Sigmoid colon (tissue), 7 donors: ENCODE measurements around the gene CAND1. TPM values are rescaled to one million over a fixed set of nuclear protein-coding genes. Genes with fewer than 3 reads are reported as not detected.
"Not testable (repeated sequence)": the region's sequence is repeated elsewhere in the genome, so short reads cannot be mapped to it uniquely, and the experiment has no call there.

Experiments
- DNase-seq: peaks from one replicate; pipeline ENCODE4 v3.0.0-alpha.2; 2019
- H3K27ac ChIP-seq, 4 donors: fragments of 200-600 bp; sonication (generic); one replicate each; pipeline ENCODE4 v1.5.1; 2016 to 2019; ENCODE audit warnings: mild to moderate bottlenecking in 1 of 4
- H3K27me3 ChIP-seq, 3 donors: fragments of 200-600 bp; sonication (generic); one replicate each; pipeline ENCODE4 v1.5.1; 2019; ENCODE audit warnings: mild to moderate bottlenecking in 1 of 3
- H3K36me3 ChIP-seq, 4 donors: fragments of 200-600 bp; sonication (generic); one replicate each; pipeline ENCODE4 v1.5.1; 2016 to 2019
- H3K4me1 ChIP-seq, 4 donors: fragments of 200-600 bp; sonication (generic); one replicate each; pipeline ENCODE4 v1.5.1; 2017 to 2019
- H3K4me3 ChIP-seq, 4 donors: fragments of 200-600 bp; sonication (generic); one replicate each; pipeline ENCODE4 v1.5.1; 2017 to 2019; ENCODE audit warnings: mild to moderate bottlenecking in 2 of 4, moderate library complexity in 1 of 4
- H3K9me3 ChIP-seq, 4 donors: fragments of 200-600 bp in 3 of 4; sonication (generic) in 3 of 4; one replicate each; pipeline versions ENCODE4 v1.5.1 to v1.6.1; 2013 to 2019
- EP300 ChIP-seq, 4 donors: sonication (generic); formaldehyde crosslinking; IDR thresholded peaks; one replicate each; pipeline ENCODE4 v1.6.1; 2017; ENCODE audit warnings: antibody characterized with exemption in 4 of 4
- POLR2A ChIP-seq, 2 donors: fragments of 450-650 bp; IDR thresholded peaks; one replicate each; pipeline ENCODE4 v1.6.1; 2016; ENCODE audit warnings: antibody characterized with exemption in 2 of 2, mild to moderate bottlenecking in 2 of 2, moderate library complexity in 2 of 2
- POLR2AphosphoS5 ChIP-seq, 4 donors: sonication (generic); formaldehyde crosslinking; IDR thresholded peaks; one replicate each; pipeline ENCODE4 v1.6.1; 2017; ENCODE audit warnings: antibody characterized with exemption in 4 of 4
- WGBS, 2 donors: extraction: QIAGEN DNeasy Blood & Tissue Kit; methylation state at CpG; one replicate each; pipeline ENCODE4 v1.1.7; 2013; 5-methylcytosine and 5-hydroxymethylcytosine counted together
- intact Hi-C: fragments of 100-400 bp; cut with DNase I; formaldehyde crosslinking; loops from one replicate; pipeline ENCODE4 v1.15.1; 2023
- polyA plus RNA-seq, 3 donors: library from polyadenylated mRNA; stranded (reverse); fragments of 200-250 nt; gene quantifications; one replicate each; pipeline ENCODE4 v1.2.3, GENCODE V29; 2013
- total RNA-seq, 4 donors: library from RNA; depleted of rRNA; stranded (reverse); fragments of >200 nt; gene quantifications; one replicate each; pipeline ENCODE4 v1.1.0, GENCODE V29; 2016
- TF ChIP-seq, protein P1 (sequence below), 4 experiments: fragments of 450-650 bp in 3 of 4; fragments of 200-600 bp in 1 of 4; IDR thresholded peaks; one replicate each; pipeline ENCODE4 v1.5.1; 2016 to 2019; ENCODE audit warnings: antibody characterized with exemption in 4 of 4, mild to moderate bottlenecking in 3 of 4, moderate library complexity in 2 of 4
- donor health status: healthy with polysubstance abuse.
- donor health status: Bipolar disorder and iron deficiency.
- donor health status: healthy.

Gene CAND1
- total and polyA plus RNA-seq, 7 donors = 10.2 to 86.5 (median 63.0) TPM

DNA sequence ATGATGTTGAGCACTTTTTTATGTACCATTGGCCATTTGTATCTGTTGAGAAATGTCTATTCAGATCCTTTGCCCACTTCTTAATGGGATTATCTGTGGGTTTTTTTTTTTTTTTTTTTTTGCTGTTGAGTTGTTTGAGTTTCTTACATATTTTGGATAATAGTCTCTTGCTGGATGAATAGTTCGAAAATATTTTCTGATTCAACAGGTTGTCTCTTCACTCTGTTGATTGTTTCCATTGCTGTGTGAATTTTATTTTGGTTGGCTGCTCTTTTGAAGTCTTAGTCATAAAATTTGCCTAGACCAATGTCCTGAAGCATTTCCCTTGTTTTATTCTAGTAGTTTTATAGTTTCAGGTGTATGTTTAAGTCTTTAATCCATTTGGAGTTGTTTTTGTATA lies 64.5 kb downstream of the CAND1 start:
- no peak overlapping the region for H3K27ac ChIP-seq
- H3K36me3 ChIP-seq = no peaks in the 10 kb centered on the region
- H3K27me3 ChIP-seq = no peaks in the 10 kb centered on the region
- DNase-seq = no peak
- H3K9me3 ChIP-seq = peaks cover 0 to 4% (median 0%) of the 10 kb centered on the region in 4 donors
- intact Hi-C loops = no loop called here
- no peak overlapping the region for H3K4me3 ChIP-seq
- WGBS, 2 donors = 88 to 90% methylated on average over 1 of the region's 1 CpG
- H3K4me1 ChIP-seq = no peaks in the 10 kb centered on the region
- TF ChIP-seq, protein P1, sequence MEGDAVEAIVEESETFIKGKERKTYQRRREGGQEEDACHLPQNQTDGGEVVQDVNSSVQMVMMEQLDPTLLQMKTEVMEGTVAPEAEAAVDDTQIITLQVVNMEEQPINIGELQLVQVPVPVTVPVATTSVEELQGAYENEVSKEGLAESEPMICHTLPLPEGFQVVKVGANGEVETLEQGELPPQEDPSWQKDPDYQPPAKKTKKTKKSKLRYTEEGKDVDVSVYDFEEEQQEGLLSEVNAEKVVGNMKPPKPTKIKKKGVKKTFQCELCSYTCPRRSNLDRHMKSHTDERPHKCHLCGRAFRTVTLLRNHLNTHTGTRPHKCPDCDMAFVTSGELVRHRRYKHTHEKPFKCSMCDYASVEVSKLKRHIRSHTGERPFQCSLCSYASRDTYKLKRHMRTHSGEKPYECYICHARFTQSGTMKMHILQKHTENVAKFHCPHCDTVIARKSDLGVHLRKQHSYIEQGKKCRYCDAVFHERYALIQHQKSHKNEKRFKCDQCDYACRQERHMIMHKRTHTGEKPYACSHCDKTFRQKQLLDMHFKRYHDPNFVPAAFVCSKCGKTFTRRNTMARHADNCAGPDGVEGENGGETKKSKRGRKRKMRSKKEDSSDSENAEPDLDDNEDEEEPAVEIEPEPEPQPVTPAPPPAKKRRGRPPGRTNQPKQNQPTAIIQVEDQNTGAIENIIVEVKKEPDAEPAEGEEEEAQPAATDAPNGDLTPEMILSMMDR (IDR thresholded peaks at IDR 0.05) = no peak
- TF ChIP-seq POLR2A (IDR thresholded peaks at IDR 0.05) (no peak), EP300 (IDR thresholded peaks at IDR 0.05) (no peak), POLR2AphosphoS5 (IDR thresholded peaks at IDR 0.05) (no peak)

DNA sequence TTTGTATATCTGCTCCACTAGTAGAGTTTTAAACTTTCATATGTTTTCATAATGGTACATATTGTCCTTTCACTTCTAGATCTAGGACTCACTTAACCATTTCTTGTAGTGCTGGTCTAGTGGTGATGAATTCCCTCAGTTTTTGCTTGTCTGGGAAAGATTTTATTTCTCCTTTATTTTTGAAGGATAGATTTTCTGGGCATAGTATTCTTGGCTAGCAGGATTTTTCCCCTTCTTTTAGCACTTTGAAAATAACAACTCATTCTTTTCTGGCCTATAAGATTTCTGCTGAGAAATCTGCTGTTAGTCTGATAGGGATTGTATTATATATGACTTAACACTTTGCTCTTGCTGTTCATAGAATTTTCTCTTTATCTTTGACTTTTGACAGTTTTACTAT lies 69.3 kb downstream of the CAND1 start:
- Histone ChIP-seq H3K27ac (no peak overlapping the region), H3K36me3 (no peaks in the 10 kb centered on the region), H3K4me1 (no peaks in the 10 kb centered on the region), H3K9me3 (peaks cover 0 to 4% (median 0%) of the 10 kb centered on the region in 4 donors), H3K4me3 (no peak overlapping the region), H3K27me3 (no peaks in the 10 kb centered on the region)
- TF ChIP-seq, protein P1 (IDR thresholded peaks at IDR 0.05) = no peak
- TF ChIP-seq POLR2A (IDR thresholded peaks at IDR 0.05) (no peak), EP300 (IDR thresholded peaks at IDR 0.05) (no peak), POLR2AphosphoS5 (IDR thresholded peaks at IDR 0.05) (no peak)
- intact Hi-C loops = no loop called here
- no peak for DNase-seq

DNA sequence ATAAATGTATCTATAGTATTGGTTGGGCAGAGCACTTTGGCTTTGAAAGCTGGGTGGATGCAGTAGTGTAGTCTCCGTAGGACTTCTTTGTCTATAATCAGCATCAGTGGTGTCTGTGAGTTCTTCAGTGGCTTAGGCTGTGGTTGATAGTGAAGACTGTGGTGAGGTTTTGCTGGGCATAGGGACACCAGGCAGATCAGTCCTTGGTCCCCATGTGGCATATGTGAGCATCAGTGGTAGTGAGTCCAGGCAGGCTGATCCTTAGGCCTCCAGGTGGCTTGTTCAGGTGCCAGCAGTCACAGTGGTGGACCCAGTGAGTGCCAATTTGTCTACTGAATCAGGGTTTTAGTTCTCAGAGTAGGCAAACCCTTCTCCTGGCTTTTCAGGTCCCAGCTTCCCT lies 70.4 kb downstream of the CAND1 start:
- Histone ChIP-seq H3K27ac (no peak overlapping the region), H3K4me3 (no peak overlapping the region)
- TF ChIP-seq, protein P1 (IDR thresholded peaks at IDR 0.05) = no peak
- TF ChIP-seq POLR2AphosphoS5 (IDR thresholded peaks at IDR 0.05) (no peak), EP300 (IDR thresholded peaks at IDR 0.05) (no peak), POLR2A (IDR thresholded peaks at IDR 0.05) (no peak)

DNA sequence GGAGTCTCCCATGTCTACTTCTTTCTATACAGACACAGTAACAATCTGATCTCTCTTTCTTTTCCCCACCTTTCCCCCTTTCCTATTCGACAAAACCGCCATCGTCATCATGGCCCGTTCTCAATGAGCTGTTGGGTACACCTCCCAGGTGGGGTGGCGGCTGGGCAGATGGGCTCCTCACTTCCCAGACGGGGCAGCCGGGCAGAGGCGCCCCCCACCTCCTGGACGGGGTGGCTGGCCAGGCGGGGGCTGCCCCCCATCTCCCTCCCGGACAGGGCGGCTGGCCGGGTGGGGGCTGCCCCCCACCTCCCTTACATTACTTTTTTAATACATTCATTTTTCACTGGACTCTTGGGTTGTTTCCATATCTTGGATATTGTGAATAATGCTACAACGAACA lies 71.9 kb downstream of the CAND1 start:
- H3K36me3 ChIP-seq, H3K27me3 ChIP-seq, H3K9me3 ChIP-seq, H3K4me3 ChIP-seq, H3K4me1 ChIP-seq, intact Hi-C loops, H3K27ac ChIP-seq, DNase-seq: not testable (repeated sequence)
- 92 to 95% methylated on average over 14 of the region's 14 CpGs for WGBS, 2 donors

More for the DNA sequence above, 70.4 kb downstream of the CAND1 start:
- Histone ChIP-seq H3K9me3 (peaks cover 0 to 4% (median 0%) of the 10 kb centered on the region in 4 donors), H3K36me3 (no peaks in the 10 kb centered on the region), H3K27me3 (no peaks in the 10 kb centered on the region), H3K4me1 (no peaks in the 10 kb centered on the region)
- whole genome bisulfite sequencing, 2 donors = 95 to 99% methylated on average over 1 of the region's 1 CpG
- intact Hi-C loops = no loop called here
- DNase-seq = no peak

DNA sequence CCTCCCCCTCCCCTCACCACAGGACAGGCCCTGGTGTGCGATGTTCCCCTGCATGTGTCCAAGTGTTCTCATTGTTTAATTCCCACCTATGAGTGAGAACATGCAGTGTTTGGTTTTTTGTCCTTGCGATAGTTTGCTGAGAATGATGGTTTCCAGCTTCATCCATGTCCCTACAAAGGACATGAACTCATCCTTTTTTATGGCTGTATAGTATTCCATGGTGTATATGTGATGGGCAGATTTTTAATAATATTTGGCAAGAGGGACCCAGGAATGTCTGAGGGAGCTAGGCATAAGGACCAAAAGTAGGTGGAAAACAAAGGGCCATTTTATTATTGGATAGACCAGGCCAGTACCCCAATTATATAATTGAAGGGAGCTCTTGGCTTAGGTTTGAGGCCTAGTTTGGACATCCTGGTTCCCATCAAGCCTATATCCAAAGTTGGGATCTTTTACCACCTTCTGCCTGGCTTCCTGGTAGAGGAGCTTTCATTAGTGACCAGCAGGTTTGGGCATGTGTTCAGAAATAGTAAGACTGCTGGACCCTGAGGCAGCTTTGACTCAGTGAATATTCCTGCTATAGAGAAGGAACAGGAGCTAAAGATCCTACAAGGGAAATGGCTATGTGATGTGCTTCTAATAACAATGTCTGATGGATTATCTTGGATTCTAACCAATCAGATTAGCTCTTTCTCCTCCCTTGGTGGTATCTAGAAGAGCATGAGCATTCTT lies 76.0 kb downstream of the CAND1 start:
- no peaks in the 10 kb centered on the region for H3K4me1 ChIP-seq

More for the DNA sequence above, 76.0 kb downstream of the CAND1 start:
- no peak for DNase-seq
- H3K4me3 ChIP-seq = no peak overlapping the region
- H3K27me3 ChIP-seq = no peaks in the 10 kb centered on the region
- TF ChIP-seq POLR2A (IDR thresholded peaks at IDR 0.05) = no peak
- TF ChIP-seq, protein P1 (IDR thresholded peaks at IDR 0.05) = no peak
- TF ChIP-seq POLR2AphosphoS5 (IDR thresholded peaks at IDR 0.05) = no peak
- no peak for TF ChIP-seq EP300 (IDR thresholded peaks at IDR 0.05)
- H3K27ac ChIP-seq = no peak overlapping the region
- no peaks in the 10 kb centered on the region for H3K36me3 ChIP-seq
- intact Hi-C loops = no loop called here
- WGBS, 2 donors = 95 to 98% methylated on average over 2 of the region's 2 CpGs
- no peaks in the 10 kb centered on the region for H3K9me3 ChIP-seq
